GM21423 (cell line): ENCODE data around the gene NXPH1.

ENCODE experiments used
- ATAC-seq: cut with Tn5 transposase; IDR thresholded peaks from one replicate; pipeline ENCODE4 v1.9.1; 2021; ENCODE audit warnings: mild to moderate bottlenecking, moderate library complexity; ENCODE audit not compliant: unreplicated experiment

Gene NXPH1

GRCh38 chr7:8433477-8434289 is at the start of gene NXPH1:
Gene NXPH1, plus strand, starts transcription at chr7:8433609.
- no peak for ATAC-seq

DNA sequence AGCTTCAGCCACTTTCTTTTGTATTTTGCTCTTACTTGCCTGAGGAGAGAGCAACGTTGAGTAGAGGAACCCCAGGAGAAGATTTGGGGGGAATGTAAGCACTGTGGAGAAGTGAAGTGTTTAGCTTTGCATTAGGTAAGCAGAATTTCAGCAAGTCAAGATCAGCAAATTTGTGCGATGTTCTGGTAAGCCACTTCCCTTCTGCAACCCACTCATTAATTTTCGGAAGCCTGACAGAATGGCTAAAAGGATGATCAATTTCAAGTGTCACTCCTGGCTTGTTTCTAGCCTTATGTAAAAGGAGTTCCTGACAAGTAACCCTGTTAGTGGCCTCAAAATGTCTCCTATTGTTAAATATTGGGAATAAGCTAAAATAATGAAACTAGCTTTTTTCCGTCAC is 48.5 kb upstream of the NXPH1 start:
- no peak for ATAC-seq

GRCh38 chr7:8386926-8387550 is 46.4 kb upstream of the NXPH1 start:
- peak; percentile 75 for ATAC-seq

DNA sequence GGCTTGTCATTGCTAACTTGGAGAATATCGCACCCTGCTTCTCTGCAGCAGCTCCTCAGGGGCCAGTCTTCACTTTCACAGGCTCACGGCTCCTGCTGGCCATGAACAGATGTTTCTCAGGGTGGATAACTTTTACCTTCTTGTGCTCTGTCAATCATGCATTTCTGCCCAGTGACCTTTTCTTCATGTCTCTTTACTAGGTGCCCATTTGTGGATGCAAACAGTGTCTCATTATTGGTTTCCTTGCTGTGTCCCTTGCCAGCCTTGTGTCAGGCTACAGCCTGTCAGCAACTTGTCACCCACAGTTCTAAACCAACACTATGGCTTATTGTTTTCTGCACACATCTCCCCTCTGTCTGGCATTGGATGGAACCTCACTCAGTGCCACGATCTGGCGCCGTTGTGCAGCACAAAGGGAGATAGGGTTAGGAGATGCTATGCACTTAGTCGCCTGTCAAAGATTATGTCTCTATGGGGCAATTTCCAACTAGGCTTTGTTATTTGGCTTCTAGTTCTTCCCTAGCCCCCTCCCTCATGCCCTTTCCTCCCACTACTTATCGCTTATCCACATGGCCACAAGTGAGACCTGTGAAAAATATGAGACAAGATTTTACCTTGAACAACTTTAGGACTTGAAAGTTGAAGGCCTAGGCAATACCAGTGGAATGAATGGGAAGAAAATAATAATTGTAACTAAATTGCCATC is 45.7 kb upstream of the NXPH1 start:
- ATAC-seq = peak; percentile 39

DNA sequence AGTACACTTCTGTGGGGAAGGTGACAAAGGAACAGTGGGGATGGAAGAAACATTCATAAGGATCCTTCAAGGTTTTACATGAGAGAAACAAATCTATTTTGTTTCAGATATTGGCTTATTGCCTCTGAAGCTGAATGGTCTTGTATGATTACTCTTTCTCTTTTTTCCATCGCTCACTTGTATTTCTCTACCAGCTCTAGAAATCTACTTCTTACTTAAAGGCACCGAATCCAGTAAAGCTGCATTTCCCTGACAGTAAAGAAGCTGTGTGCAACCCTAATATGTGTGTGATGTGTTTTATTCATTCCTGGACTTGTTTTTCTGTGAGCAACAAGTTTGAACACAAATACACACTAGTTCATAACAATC is 45.2 kb upstream of the NXPH1 start:
- ATAC-seq = no peak

DNA sequence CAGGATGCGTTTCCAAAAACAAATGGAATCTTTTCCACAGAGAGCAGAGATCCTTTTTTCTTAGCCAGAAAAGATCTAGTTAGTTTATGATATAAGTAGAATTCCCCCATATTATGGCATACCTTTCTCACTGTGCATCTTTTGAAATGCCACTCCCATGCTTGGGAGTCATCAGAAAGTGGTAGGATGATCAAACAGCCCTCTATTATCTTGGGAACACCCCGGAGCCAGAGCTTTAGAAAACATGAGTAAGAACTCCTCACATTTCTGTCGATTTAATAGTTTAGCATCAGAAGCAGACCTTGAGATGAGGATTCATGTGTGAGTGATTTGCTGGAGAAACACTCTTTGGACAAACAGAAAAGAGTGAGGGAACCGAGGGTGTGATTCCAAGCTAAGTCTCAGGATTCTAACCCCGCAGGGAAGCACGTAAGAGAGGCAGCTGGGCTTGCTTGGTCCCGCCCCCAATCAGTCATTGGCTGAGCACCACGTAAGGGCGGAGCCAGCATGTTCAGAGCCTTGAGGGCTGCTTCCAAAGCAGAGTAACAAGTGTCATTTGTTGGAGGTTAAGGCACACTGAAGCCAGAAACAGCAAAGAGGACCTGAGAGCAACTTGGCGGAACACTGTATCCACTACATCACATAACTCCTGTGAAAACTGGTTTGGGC is 43.7 kb upstream of the NXPH1 start:
- no peak for ATAC-seq

DNA sequence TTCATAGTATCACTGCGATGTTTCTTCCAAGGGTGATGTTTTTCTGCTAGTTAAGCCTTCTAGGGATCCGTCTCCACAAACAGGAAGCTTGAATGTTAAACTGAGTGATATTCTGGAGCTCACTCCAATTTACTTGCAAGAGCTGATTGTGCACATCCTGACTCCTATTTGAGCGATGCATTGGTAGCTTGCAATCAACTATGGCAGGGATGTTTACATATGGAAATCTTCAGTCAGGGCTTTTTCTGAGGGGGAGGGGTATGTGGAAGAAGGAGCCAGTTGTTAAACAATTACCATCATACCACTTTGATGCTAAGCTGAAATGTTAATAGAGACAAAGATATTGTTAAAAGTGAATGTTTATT is 43.2 kb upstream of the NXPH1 start:
- no peak for ATAC-seq

- no peak for ATAC-seq
Observed at GRCh38 chr7:8391353-8392062, 41.9 kb upstream of the NXPH1 start.

- no peak for ATAC-seq
Observed at GRCh38 chr7:8396294-8396693, 37.1 kb upstream of the NXPH1 start.

GRCh38 chr7:8408871-8409270 is 24.5 kb upstream of the NXPH1 start:
- ATAC-seq = no peak

DNA sequence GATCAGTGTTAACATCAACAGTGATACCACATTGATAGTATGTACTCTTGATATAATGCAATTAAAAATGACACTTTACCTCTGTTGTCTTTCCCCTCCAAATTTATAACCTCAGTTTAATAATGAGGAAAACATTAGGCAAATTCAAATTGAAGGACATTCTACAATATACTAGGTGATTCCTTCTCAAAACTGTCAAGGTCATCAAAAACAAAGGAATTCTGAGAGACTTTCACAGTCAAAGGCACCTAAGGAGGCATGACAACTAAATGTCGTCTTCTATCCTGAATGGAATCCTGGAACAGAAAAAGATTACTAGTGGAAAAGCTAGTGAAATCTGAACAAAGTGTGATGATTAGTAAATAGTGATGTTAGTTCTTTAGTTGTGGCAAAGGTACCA is 22.3 kb upstream of the NXPH1 start:
- no peak for ATAC-seq

- ATAC-seq = no peak
Observed at GRCh38 chr7:8413600-8413999, 19.8 kb upstream of the NXPH1 start.

DNA sequence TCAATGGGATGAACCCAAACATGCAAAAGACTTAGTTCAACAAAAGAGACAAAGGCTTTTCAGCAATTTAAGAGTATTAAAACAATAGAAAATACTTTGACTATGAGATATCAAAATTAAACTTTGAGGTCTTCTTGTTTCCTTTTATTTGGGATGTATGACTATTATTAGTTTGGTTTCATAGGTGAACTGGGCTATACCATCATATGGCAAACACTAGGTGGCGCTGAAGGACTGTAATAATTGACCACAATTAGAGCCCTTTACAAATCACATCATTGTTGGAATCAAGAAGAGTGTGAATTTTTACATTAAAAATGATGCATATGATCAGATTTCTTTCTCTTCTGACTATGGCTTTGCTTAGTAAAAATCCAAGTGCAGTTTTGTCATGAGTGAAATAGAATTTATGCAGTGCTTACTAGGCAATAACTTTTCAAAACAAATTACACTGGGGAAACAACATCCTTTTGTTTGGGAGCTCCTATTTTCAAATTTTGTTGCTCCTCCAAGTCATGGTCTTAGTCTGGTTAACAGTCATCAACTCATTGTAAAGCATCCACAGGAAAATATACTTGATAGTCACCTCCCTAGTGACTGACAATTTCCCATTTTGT is 14.7 kb upstream of the NXPH1 start:
- peak; percentile 79 for ATAC-seq

GRCh38 chr7:8422177-8422576 is 11.2 kb upstream of the NXPH1 start:
- ATAC-seq = no peak

DNA sequence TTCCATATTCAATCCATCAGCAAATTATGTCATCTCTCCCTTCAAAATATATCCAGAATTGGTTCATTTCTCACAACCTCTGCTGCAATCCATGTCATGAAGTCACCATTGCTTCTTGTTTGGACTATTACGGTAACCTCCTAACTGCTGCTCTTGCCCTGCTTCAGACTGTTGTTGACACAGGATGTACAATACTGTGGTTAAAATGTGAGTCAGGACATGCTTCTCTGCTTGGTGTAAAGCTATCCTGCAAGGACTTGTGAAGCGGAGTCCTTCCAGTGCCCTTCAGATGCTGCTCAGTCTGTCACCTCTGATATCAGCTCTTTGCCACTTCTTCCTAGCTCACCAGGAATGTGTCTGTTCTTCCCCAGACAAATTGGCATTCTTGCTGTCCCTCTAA is 10.4 kb upstream of the NXPH1 start:
- ATAC-seq = no peak

- no peak for ATAC-seq
Observed at GRCh38 chr7:8425223-8425622, 8.2 kb upstream of the NXPH1 start.

DNA sequence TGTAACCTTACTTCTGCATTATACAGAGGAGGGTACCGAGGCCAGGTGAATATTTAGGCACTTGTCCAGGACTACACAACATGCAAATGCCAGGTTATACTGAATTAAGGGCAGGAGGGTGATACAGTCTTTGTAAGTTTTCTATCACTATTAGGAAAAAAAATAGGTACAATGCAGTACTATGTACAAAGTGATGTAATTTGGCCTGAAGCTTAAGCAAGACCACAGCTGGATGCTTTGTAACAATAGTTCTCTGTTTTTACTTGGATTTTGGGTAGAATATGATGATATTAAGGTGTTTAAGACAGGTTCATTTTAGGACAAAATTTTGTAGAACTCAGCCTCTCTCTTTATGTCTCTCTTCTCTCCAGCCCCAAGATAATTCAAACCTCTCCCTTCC is 2.8 kb upstream of the NXPH1 start:
- no peak for ATAC-seq

DNA sequence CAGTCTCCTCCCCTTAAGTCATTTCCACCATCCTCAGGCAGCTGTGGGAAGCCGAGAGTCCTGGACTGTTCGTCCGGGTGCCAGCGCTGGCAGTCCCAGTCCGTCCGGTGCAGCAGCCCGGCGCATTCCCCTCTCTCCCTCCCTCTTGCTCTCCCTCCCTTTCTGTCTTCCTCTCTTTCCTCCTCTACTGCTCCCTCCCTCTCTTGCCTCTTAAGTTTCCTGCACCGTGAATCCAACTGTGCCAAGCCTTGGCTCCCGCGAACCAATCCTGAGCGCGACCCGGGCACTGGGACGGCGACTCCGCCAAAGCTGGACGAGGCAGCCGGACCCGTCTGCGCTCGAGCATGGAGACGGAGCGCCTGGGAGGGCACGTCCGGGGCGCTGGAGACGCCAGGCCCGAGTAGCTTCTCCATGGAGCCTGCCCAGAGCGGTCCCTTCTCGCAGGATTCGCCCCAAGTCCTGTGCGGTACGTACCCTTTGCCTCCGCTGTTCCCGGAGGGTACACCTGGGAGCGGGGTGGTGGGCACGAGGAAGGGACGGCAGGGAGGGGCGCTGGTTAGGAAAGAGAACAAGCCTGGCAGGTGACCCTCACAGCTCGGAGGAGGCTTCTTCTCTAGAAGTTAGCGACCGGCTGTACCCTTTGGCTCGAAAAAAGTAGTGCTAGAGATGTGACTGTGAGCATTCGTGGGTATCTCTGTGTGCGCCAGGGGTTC is 1.0 kb downstream of the NXPH1 start:
- ATAC-seq = no peak

DNA sequence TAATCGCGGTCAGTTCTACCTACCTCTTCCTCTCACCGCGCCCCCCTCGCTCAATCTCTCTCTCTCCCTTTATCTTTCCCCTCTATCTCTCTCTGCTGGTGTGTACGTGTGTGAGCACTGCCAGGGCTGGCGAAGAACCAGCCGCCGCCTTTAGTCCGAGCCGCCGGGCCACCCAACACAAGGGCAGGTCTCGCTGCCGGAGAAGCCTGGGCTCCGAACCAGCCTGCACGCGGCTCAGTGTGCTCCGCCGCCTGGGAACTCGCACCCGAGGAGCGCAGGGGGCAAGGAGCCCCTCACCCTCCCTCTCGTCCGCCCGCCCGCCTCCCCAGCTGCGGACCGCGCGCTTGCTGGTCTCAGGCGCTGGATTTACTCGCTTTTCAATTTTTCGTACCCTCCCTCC is 1.7 kb downstream of the NXPH1 start:
- ATAC-seq = no peak
